K562 (cell line): ENCODE measurements around the gene CTAGE1. TPM values are rescaled to one million over a fixed set of nuclear protein-coding genes. Genes with fewer than 3 reads are reported as not detected.

Experiments
- ATAC-seq: fragments of 200-7000 bp; cut with Tn5 transposase; 3 replicates; pipeline ENCODE4 v1.9.1; 2020; ENCODE audit warnings: moderate library complexity
- Bru-seq: library from RNA; stranded (reverse); fragments of 400-500 nt; gene quantifications from one replicate; lab custom pipeline; 2021; lab: Mats Ljungman, UMichigan
- BruChase-seq, 2 experiments: library from RNA; stranded (reverse); fragments of 400-500 nt; gene quantifications; one replicate each; lab custom pipeline; 2021; lab: Mats Ljungman, UMichigan
- BruUV-seq: library from RNA; stranded (reverse); fragments of 400-500 nt; replicated peaks from 2 replicates; lab custom pipeline; 2021; lab: Mats Ljungman, UMichigan
- CTCF ChIA-PET: fragments of 300-600 bp; formaldehyde crosslinking; extraction: SDS; loops from one replicate; lab custom pipeline; 2021; ENCODE audit warnings: low intra/inter-chr PET ratio; lab: Yijun Ruan, JAX
- POLR2A ChIA-PET: fragments of 300-600, 350-650 bp; sonication (Branson Sonifier 250); formaldehyde crosslinking; extraction: SDS; loops from one replicate; lab custom pipeline; 2021; ENCODE audit warnings: antibody characterized with exemption, inconsistent platforms; lab: Yijun Ruan, JAX
- DNase-seq, 4 experiments: peaks; one replicate each; pipeline versions ENCODE4 v3.0.0 to v3.0.0-alpha.2; 2011 to 2018; ENCODE audit warnings: low spot score in 3 of 4, mixed read lengths in 3 of 4; ENCODE audit errors: extremely low read depth in 1 of 4
- FAIRE-seq: peaks from 2 replicates; lab custom pipeline; 2011; peaks lifted over from hg19 to GRCh38; lab: Jason Lieb, UNC
- H2AFZ ChIP-seq: 2 replicates; pipeline ENCODE4 v1.6.0; 2011; ENCODE audit warnings: low read depth, low read length, control low read depth, inconsistent platforms
- H3K27ac ChIP-seq: fragments of 200-600 bp; 3 replicates; pipeline ENCODE4 v1.8.0; 2011; ENCODE audit warnings: low read depth, mild to moderate bottlenecking, control low read depth, inconsistent platforms, low read length, moderate library complexity, mixed read lengths; ENCODE audit errors: extremely low read depth
- H3K27me3 ChIP-seq, 2 experiments: fragments of 300-600 bp in 1 of 2; 2 replicates in 1 of 2; 3 replicates in 1 of 2; pipeline versions ENCODE4 v1.6.0 to v1.8.0; 2011; ENCODE audit warnings: inconsistent platforms in 2 of 2, low read length in 2 of 2, mild to moderate bottlenecking in 1 of 2, mixed read lengths in 1 of 2, moderate library complexity in 1 of 2; ENCODE audit not compliant: control insufficient read depth in 2 of 2, insufficient read depth in 2 of 2
- H3K36me3 ChIP-seq: fragments of 300-600 bp; 3 replicates; pipeline ENCODE4 v1.8.0; 2011; ENCODE audit warnings: mild to moderate bottlenecking, low read length, inconsistent platforms; ENCODE audit not compliant: control insufficient read depth, insufficient read depth
- H3K4me1 ChIP-seq, 2 experiments: fragments of 200-600 bp in 1 of 2; replicated peaks in 1 of 2; 2 replicates in 1 of 2; 3 replicates in 1 of 2; pipeline versions ENCODE4 v1.5.1 to v1.8.0; 2011; ENCODE audit warnings: inconsistent platforms in 2 of 2, low read length in 2 of 2, mild to moderate bottlenecking in 1 of 2, mixed read lengths in 1 of 2, moderate library complexity in 1 of 2; ENCODE audit not compliant: control insufficient read depth in 2 of 2, insufficient read depth in 2 of 2
- H3K4me2 ChIP-seq: 2 replicates; pipeline ENCODE4 v1.6.1; 2011; ENCODE audit warnings: low read length, control low read depth, inconsistent platforms, mixed read lengths; ENCODE audit not compliant: insufficient read depth
- H3K4me3 ChIP-seq: fragments of 200-600 bp; sonication (generic), shearing (Covaris generic); 2 replicates; pipeline ENCODE4 v1.5.1; 2016; ENCODE audit warnings: control low read depth, inconsistent platforms
- H3K79me2 ChIP-seq: fragments of 200-600 bp; 3 replicates; pipeline ENCODE4 v1.8.0; 2011; ENCODE audit warnings: low read length, inconsistent platforms; ENCODE audit not compliant: control insufficient read depth, insufficient read depth
- H3K9ac ChIP-seq, 2 experiments: 2 replicates each; pipeline versions ENCODE4 v1.6.0 to v1.6.1; 2011; ENCODE audit warnings: low read depth in 2 of 2, low read length in 2 of 2, control low read depth in 1 of 2, inconsistent platforms in 1 of 2, mild to moderate bottlenecking in 1 of 2, mixed read lengths in 1 of 2; ENCODE audit not compliant: insufficient read depth in 1 of 2
- H3K9me1 ChIP-seq: one replicate; pipeline ENCODE4 v1.6.0; 2011; ENCODE audit warnings: inconsistent platforms, mild to moderate bottlenecking, low read length, moderate library complexity; ENCODE audit not compliant: control insufficient read depth, insufficient read depth
- H3K9me3 ChIP-seq: replicated peaks from 2 replicates; pipeline ENCODE4 v1.5.1; 2011; ENCODE audit warnings: low read depth, low read length, inconsistent platforms; ENCODE audit not compliant: control insufficient read depth, insufficient read depth
- H4K20me1 ChIP-seq: replicated peaks from 2 replicates; pipeline ENCODE4 v1.6.1; 2011; ENCODE audit warnings: low read length, inconsistent platforms, mixed read lengths; ENCODE audit not compliant: control insufficient read depth, insufficient read depth
- ZNF592 ChIP-seq: fragments of 450-650 bp; IDR thresholded peaks from 2 replicates; pipeline ENCODE4 v1.6.1; 2017; ENCODE audit warnings: antibody characterized with exemption, mild to moderate bottlenecking
- WGBS: fragments of 100-300 bp; shearing (Covaris generic); methylation state at CpG from one replicate; pipeline ENCODE4 v1.1.6; 2016; ENCODE audit warnings: low coverage, mixed read lengths; ENCODE audit not compliant: insufficient coverage; ENCODE audit errors: missing lambda C conversion rate; 5-methylcytosine and 5-hydroxymethylcytosine counted together
- in situ Hi-C: fragments of 300-500 bp; cut with MboI; formaldehyde crosslinking; loops from 4 replicates; pipeline ENCODE4 v1.15.0; 2018; ENCODE audit warnings: inconsistent platforms, mixed read lengths
- intact Hi-C: fragments of 100-400 bp; cut with micrococcal nuclease; formaldehyde crosslinking; loops from 2 replicates; pipeline ENCODE4 v1.14.2; 2022
- long read RNA-seq, 3 experiments: library from polyadenylated mRNA in 2 of 3; library from RNA in 1 of 3; unstranded in 2 of 3; stranded (forward) in 1 of 3; transcript quantifications; one replicate each; pipeline ENCODE4 v2.0.0, GENCODE V29; 2019 to 2022
- polyA minus RNA-seq, 3 experiments: library from RNA; depleted of rRNA, polyadenylated mRNA; stranded (reverse); fragments of >200 nt; gene quantifications; 2 replicates each; pipeline ENCODE4 v1.2.3, GENCODE V29; 2011
- polyA plus RNA-seq, 8 experiments: library from polyadenylated mRNA; depleted of rRNA in 4 of 8; stranded (reverse) in 5 of 8; unstranded in 3 of 8; fragments of >200 nt; fragmentation: Nextera tagmentation in 2 of 8; fragmentation: Illumina TruSeq in 1 of 8; extraction: Ambion mirVana in 2 of 8; extraction: Trizol in 1 of 8; gene quantifications; 2 replicates each; pipeline versions ENCODE4 v1.2.1 to v1.2.3, GENCODE V29; 2011 to 2014; ENCODE audit warnings: inconsistent platforms in 1 of 8, missing spikeins in 1 of 8
- total RNA-seq, 7 experiments: library from RNA; depleted of rRNA in 6 of 7; stranded (reverse); fragments of >200 nt in 6 of 7; fragmentation: Illumina TruSeq in 2 of 7; extraction: Trizol in 2 of 7; gene quantifications; 2 replicates each; pipeline versions ENCODE4 v1.2.1 to v1.2.3, GENCODE V29; 2011 to 2021; ENCODE audit warnings: low replicate concordance in 1 of 7
- TF ChIP-seq, protein P1 (sequence below): fragments of 450-650 bp; IDR thresholded peaks from 2 replicates; pipeline ENCODE4 v1.6.1; 2018; ENCODE audit not compliant: partially characterized antibody

CTAGE1 gene
- not detected in 2 replicates for total RNA-seq (2011; cell fraction: chromatin; rRNA removed; ENCODE audit: low replicate concordance)
- not detected in 2 replicates for total RNA-seq (2011; cell fraction: nucleolus; rRNA removed)
- total RNA-seq (2011; cell fraction: nucleoplasm; rRNA removed) = not detected in 2 replicates
- total RNA-seq (2014; rRNA removed) = not detected in 2 replicates
- not detected in 2 replicates for total RNA-seq (2014; rRNA removed; fragmentation: Illumina TruSeq; extraction: Trizol)
- not detected in 2 replicates for total RNA-seq (2015; rRNA removed; fragmentation: Illumina TruSeq; extraction: Trizol)
- total RNA-seq (2021) = not detected in 2 replicates
- not detected in 2 replicates for polyA plus RNA-seq (2011; rRNA removed)
- polyA plus RNA-seq (2011; cell fraction: cytosol; rRNA removed) = not detected in 2 replicates
- polyA plus RNA-seq (2011; cell fraction: nucleus; rRNA removed) = not detected in 2 replicates
- not detected in 2 replicates for polyA plus RNA-seq (2012)
- polyA plus RNA-seq (2014; fragmentation: Illumina TruSeq; extraction: Trizol) = not detected in 2 replicates
- not detected for polyA plus RNA-seq (2014; fragmentation: Nextera tagmentation; extraction: Ambion mirVana)
- polyA plus RNA-seq (2014; rRNA removed) = not detected in 2 replicates
- polyA minus RNA-seq (2011; rRNA and poly(A)+ RNA removed) = not detected in 2 replicates
- not detected in 2 replicates for polyA minus RNA-seq (2011; cell fraction: cytosol; rRNA and poly(A)+ RNA removed)
- polyA minus RNA-seq (2011; cell fraction: nucleus; rRNA and poly(A)+ RNA removed) = not detected in 2 replicates
- not detected for Bru-seq, nascent RNA
- BruChase-seq, experiment 1, labeled RNA remaining after a 2-hour chase = percentile 14 among the genes with signal in this experiment
- not detected for BruChase-seq, experiment 2, labeled RNA remaining after a 6-hour chase
- long read RNA-seq, experiment 1 = 0 reads
- long read RNA-seq, experiment 2 = 0 reads
- long read RNA-seq, experiment 3 = 0 reads

GRCh38 chr18:22417496-22418188, at the start of gene CTAGE1:
TSS of gene CTAGE1 (minus strand) at chr18:22417915. CDS start at chr18:22417811, 104 bp downstream.
- intact Hi-C loops (loop anchor here (10.0 kb wide), 1 partner anchor 137 kb away; no protein-coding TSS in a partner anchor), in situ Hi-C loops (no loop called here)
- FAIRE-seq (no peak), ATAC-seq (no peak), DNase-seq (no peak)
- POLR2A ChIA-PET = no interaction called here
- Histone ChIP-seq H4K20me1 (no peaks in the 10 kb centered on the region), H3K36me3 (no peaks in the 10 kb centered on the region), H3K79me2 (no peaks in the 10 kb centered on the region), H3K4me1 (peaks cover 0 to 3% of the 10 kb centered on the region in 2 experiments; a peak in 1 of 5 replicates), H3K9me1 (no peaks in the 10 kb centered on the region), H3K9me3 (no peaks in the 10 kb centered on the region; the same call in 1 of the 2 replicates), H3K27me3 (peaks cover 12 to 22% of the 10 kb centered on the region in 2 experiments; a peak in 4 of 5 replicates), H2AFZ (no peak within 1 kb of the TSS), H3K27ac (no peak within 1 kb of the TSS), H3K9ac (no peak within 1 kb of the TSS), H3K4me3 (no peak within 1 kb of the TSS), H3K4me2 (no peak within 1 kb of the TSS)
- CTCF ChIA-PET = no interaction called here
- 10% methylated on average over 24 of the region's 24 CpGs for WGBS
- BruUV-seq = no TSS peak
- TF ChIP-seq, protein P1, sequence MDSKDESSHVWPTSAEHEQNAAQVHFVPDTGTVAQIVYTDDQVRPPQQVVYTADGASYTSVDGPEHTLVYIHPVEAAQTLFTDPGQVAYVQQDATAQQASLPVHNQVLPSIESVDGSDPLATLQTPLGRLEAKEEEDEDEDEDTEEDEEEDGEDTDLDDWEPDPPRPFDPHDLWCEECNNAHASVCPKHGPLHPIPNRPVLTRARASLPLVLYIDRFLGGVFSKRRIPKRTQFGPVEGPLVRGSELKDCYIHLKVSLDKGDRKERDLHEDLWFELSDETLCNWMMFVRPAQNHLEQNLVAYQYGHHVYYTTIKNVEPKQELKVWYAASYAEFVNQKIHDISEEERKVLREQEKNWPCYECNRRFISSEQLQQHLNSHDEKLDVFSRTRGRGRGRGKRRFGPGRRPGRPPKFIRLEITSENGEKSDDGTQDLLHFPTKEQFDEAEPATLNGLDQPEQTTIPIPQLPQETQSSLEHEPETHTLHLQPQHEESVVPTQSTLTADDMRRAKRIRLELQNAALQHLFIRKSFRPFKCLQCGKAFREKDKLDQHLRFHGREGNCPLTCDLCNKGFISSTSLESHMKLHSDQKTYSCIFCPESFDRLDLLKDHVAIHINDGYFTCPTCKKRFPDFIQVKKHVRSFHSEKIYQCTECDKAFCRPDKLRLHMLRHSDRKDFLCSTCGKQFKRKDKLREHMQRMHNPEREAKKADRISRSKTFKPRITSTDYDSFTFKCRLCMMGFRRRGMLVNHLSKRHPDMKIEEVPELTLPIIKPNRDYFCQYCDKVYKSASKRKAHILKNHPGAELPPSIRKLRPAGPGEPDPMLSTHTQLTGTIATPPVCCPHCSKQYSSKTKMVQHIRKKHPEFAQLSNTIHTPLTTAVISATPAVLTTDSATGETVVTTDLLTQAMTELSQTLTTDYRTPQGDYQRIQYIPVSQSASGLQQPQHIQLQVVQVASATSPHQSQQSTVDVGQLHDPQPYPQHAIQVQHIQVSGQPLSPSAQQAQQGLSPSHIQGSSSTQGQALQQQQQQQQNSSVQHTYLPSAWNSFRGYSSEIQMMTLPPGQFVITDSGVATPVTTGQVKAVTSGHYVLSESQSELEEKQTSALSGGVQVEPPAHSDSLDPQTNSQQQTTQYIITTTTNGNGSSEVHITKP = peak; percentile 91
- no peak for TF ChIP-seq ZNF592
